SU-DHL-6 (cell line): ENCODE results near the gene VIM.

Experiments used
- EZH2phosphoT487 ChIP-seq: fragments of 200-600 bp; sonication (generic), shearing (Covaris generic); conservative IDR thresholded peaks from 2 replicates; pipeline ENCODE4 v1.6.1; 2018; ENCODE audit warnings: mild to moderate bottlenecking, antibody characterized with exemption, low read length, moderate library complexity, mixed read lengths
- TF ChIP-seq, protein P1 (sequence below): fragments of 200-600 bp; sonication (generic); IDR thresholded peaks from one replicate; pipeline ENCODE4 v1.5.1; 2017; ENCODE audit warnings: antibody characterized with exemption, mild to moderate bottlenecking, low read length, moderate library complexity; ENCODE audit not compliant: insufficient read depth, poor library complexity, severe bottlenecking

DNA sequence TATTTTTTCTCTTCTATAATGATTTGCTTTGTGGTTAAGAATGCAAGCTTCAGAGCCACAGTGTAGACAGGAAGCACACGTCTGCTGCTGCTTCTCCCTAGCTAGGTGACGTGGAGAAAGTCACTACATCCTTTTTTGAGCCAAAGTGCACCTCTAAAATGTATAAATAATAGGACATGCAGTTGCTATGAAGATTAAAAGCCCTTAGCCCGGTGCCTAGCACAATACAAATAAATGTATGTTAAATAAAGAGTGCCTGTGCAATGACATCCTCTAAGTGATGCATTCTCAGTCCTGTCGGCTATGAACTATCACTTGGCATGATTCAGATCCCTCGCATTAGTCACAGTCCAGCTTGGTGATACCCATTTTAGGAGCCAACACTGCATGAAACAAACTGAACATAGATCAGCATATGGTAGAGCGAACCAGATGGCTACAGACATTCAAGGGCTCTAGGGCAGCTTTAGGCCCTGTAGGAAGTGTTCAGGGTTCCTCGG is 21.8 kb upstream of the VIM start:
- TF ChIP-seq, protein P1, sequence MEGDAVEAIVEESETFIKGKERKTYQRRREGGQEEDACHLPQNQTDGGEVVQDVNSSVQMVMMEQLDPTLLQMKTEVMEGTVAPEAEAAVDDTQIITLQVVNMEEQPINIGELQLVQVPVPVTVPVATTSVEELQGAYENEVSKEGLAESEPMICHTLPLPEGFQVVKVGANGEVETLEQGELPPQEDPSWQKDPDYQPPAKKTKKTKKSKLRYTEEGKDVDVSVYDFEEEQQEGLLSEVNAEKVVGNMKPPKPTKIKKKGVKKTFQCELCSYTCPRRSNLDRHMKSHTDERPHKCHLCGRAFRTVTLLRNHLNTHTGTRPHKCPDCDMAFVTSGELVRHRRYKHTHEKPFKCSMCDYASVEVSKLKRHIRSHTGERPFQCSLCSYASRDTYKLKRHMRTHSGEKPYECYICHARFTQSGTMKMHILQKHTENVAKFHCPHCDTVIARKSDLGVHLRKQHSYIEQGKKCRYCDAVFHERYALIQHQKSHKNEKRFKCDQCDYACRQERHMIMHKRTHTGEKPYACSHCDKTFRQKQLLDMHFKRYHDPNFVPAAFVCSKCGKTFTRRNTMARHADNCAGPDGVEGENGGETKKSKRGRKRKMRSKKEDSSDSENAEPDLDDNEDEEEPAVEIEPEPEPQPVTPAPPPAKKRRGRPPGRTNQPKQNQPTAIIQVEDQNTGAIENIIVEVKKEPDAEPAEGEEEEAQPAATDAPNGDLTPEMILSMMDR: no peak
- TF ChIP-seq EZH2phosphoT487: no peak
